Activated CD8-positive, alpha-beta memory T cell treated with anti-CD3 and anti-CD28 coated beads for 48 hours (primary cell): ENCODE data around the gene SRC.

ENCODE experiments used
- DNase-seq, 3 experiments: peaks; one replicate each; pipeline ENCODE4 v3.0.0-alpha.2; 2020; ENCODE audit warnings: low read depth in 2 of 3, low spot score in 2 of 3

The SRC gene

DNA sequence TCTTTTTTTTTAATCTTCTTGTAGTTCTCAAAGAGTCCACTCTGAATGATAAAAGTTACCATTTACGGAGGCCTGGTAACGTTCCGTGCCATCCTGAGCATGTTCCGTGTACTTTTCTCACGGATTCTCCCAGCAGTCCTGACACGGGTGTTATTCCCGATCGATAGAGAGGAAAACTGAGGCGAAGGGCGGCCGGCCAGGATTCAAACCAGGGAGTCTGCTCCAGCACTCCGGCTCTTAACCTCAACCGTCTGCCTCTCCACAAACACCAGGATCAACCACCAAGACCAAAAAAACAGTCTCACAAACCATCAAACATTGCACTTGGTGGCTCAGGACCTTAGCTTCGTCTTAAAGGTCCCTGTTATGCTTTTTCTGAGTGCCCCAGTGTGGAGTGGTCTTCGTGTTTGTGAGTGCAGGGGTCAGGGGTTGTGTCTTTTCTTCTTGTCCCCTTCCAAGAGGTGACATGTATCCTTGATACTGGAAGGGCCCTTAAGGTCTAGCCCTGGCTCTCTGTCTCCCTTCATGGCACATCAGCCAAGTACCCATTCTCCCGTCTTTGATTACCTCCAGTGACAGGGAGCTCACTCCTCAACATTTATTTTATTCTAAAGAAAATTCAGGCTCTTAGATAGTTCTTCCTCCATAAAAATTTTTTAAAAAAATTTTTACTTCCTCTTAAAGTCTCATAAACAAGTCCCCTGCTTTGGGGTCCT, 35.1 kb downstream of the SRC start:
- DNase-seq = no peak

DNA sequence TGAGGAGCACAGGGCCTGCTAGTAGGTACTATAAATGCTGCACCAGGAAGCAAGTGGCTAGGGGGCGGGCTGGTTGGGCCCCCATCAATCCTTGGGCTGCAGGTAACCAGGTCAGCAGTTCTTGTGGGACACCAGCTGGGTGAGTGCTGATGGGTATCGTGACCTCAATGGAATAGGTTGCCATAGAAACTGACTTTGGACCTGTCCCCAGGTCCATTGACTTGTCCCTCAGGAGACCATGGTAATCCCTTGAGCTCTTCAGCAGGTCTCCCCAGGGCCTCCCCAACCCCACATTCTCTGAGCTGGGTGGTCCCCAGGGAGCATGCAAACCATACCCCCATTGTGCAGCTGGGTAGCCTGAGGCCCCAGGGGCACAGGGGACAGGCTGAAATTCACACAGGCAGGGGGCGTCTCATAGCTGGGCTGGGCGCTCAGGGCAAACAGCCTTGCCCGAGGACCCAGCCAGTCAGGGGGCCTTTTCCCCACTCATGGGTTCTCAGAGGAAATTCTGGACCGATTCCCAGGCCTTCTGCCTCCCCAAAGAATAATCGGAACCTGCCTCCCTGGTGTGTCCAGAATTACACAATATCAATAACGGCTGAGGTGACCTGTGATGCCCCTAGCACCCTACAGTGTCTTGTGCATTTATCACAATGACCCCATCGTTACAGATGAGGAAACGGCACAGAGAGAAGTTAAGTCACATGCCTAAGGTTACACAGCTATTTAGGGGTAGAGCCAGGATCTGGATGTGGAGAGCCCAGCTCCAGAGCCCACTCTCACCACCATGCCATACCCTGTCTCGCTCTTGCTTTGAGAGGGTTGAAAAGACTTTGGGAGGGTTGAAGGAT, 35.9 kb downstream of the SRC start:
- DNase-seq = no peak

- no peak for DNase-seq
These were observed 36.7 kb downstream of the SRC start for GRCh38 chr20:37382482-37383120.

GRCh38 chr20:37383229-37383989, 37.5 kb downstream of the SRC start:
- no peak for DNase-seq

DNA sequence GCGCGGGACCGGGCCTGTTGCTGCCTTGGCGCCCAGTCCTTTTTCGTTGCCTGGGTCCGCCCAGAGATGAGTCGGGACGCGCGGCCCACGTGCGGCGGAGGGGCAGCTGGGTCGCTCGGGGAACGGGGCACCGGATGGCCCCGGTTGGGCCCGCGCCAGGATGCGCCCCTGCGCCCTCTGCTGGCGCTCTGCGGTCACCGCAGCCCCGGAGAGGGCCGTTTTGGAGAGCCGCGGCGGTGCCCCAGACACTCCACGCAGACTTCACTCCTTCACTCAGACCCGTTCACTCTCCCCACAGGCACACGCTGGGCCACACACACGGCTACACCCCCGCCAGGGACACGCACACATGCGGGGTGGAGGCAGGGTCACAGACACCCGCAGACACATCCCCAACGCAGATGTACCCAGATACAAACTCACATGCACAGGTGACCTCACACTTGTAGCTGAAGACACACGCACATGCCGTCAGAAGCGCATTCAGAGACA, 38.8 kb downstream of the SRC start:
- DNase-seq = peak; percentile 67 to 76 (median 67)

GRCh38 chr20:37385176-37385575, 39.2 kb downstream of the SRC start:
- no peak for DNase-seq

GRCh38 chr20:37385659-37386504, 39.9 kb downstream of the SRC start:
- DNase-seq = no peak

GRCh38 chr20:37386505-37387251, 40.7 kb downstream of the SRC start:
- no peak for DNase-seq

GRCh38 chr20:37387519-37388269, 41.8 kb downstream of the SRC start:
- DNase-seq = no peak

- no peak for DNase-seq
These were observed 42.9 kb downstream of the SRC start for GRCh38 chr20:37388831-37389230.

- no peak for DNase-seq
These were observed 43.4 kb downstream of the SRC start for GRCh38 chr20:37389241-37389747.

DNA sequence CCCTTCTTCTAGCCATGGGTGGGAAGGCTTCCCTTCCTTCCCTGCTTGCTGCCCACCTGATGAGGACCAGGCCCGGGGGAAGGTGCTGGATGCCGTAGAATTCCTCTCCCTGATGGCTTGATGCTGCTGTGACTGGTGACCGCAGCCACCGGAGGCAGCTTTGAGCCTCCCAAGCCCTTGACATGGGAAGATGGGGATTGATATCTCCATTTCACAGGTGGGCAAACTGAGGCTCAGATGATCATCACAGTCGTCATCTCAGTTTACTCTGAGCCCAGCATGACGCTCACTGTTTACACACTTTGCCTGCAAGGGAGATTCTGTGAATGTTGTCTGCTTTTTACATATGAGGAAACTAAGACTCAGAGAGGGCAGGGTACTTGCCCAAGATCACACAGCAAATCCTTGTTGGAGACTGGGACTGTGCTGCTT, 43.9 kb downstream of the SRC start:
- no peak for DNase-seq

- no peak for DNase-seq
These were observed 44.6 kb downstream of the SRC start for GRCh38 chr20:37390503-37390890.

- DNase-seq = no peak
These were observed 45.1 kb downstream of the SRC start for GRCh38 chr20:37390891-37391525.

- no peak for DNase-seq
These were observed 46.7 kb downstream of the SRC start for GRCh38 chr20:37392441-37393195.

DNA sequence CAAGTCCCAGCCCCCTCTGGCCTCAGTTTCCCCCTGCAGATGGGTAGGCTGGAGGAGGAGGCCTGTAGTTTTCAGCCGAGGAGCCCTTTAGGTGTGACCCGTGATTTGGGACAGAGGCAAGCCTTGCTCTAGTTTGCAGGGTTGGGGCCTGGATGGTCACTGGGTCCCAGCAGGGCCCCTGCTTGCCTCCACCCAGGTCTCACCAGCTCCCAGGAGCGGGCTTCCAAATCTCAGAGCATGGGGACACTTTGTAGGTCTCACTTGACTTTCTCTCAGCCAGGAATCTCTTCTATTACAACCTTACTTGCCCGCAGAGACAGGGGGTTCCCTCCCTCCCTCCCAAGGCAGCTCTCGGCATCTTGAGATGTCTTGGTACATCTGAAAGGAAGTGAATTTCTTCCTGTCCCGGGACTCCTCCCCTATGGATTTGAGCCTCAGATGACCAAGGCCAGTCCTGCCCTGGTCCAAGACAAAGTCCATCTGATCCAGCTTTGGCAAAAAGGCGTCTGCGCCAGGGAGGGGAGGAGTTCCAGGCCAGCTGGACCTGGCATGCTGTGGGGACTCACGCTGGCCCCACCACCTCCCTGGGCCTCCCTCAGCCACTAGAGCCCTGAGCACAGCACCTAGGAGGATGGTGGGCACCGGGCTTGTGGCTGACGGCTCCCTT, 47.4 kb downstream of the SRC start:
- no peak for DNase-seq
